Limb (tissue), 2 donors: ENCODE measurements around the gene SLIT3.
"Not testable (repeated sequence)": the region's sequence is repeated elsewhere in the genome, so short reads cannot be mapped to it uniquely, and the experiment has no call there.

ENCODE experiments used
- DNase-seq, 2 donors: peaks; one replicate each; pipeline ENCODE4 v3.0.0-alpha.2; 2016; ENCODE audit errors: extremely low spot score in 2 of 2

Gene SLIT3

GRCh38 chr5:169106911-169107706, 193.8 kb downstream of the SLIT3 start:
- no peak for DNase-seq

DNA sequence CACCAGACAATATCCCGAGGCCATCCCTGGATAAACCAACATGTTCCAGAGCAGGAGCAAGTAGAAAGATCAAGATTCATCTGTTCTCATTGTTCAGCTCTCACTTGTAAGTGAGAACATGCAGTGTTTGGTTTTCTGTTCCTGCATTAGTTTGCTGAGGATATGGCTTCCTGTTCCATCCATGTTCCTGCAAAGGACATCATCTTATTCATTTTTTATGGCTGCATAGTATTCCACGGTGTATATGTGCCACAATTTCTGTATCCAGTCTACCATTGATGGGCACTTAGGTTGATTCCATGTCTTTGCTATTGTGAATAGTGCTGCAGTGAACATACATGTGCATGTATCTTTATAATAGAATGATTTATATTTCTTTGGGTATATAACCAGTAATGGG, 195.4 kb downstream of the SLIT3 start:
- not testable (repeated sequence) for DNase-seq

DNA sequence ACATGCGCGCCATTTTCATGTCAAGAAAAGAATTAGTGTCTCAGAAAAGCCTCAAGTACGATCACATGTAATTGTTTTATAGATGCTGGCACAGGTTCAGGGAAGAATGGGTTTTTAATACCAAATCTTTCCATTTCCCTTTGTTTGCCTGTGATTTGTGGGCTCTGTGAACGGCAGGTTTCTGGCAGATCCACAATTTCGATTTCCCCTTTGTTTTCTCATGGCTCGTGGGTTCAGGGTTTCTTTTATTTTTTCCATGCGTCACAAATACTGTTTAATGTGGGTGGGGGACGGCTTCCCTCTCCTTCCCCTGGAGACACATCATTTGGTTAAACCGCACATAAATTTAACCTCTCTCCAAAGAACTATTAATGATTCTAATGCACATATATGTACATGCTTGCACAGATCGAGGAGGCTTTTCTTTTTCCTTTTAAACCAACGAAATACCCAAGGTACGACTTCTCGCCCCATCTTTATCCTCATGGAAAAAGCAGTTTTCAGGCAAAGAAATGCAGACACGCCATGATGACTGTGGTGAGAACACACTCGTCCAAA, 195.9 kb downstream of the SLIT3 start:
- no peak for DNase-seq

GRCh38 chr5:169103586-169104181, 197.3 kb downstream of the SLIT3 start:
- DNase-seq, result no peak

- DNase-seq, result no peak
These were observed 199.0 kb downstream of the SLIT3 start for GRCh38 chr5:169101966-169102365.

DNA sequence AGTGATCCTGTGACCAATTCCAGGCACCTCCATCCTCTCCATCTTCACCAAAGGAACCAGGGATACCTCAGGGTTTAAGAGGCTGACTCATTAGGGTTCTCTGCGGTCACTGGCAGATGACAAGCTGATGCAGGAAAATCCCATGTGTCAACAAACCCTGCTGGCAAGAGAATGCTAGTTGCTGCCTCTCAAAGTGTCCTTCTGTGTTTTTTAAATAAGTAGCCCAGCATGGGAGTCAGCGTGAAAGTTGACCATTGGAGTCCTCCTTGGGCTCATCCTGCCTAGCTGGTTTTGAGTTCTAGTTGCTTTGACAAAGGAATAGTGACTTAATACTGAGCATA, 200.2 kb downstream of the SLIT3 start:
- DNase-seq, result no peak

DNA sequence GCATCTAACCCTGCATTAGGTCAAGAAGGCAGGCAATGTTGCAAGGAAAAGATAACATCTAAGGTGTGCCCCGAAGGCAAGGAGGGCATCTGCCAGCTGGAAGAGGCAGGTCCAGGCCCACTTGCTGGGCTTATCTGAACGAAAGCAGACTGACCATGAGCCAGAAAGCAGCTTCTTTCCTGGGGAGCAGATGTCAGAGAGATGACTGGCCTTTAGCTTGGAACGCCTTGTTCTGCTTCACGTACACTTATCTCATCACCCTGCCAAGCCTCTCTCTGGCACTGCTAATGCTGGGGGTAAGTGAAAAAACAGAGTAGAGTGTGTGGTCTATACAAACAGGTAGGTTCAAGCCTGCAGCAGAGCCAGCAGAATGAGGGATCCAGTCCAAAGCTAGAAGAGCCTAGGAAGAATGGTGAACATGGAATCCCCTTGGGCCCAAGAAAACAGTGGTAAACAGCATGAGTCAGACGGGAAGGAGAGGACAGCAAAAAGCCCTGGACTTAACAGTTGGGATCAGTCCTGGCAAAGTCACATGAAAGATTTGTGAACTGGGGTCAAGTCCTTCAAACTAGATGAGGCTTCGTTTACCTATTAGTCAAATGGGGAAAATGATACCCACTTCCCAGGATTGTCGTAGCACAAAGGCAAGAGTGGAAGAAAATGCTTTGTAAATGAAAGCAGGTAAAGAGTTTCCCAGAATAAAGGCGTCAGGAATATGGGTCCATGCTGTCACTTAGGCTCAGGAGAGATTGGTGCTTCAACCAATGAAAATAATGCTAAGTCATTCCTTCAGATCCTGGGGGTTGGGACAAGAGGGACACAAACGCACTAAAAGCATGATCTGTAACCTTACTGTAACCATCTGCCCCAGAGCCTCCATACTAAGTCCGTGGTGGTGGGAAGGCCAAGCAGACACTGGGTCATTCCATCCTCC, 200.9 kb downstream of the SLIT3 start:
- no peak for DNase-seq

- no peak for DNase-seq
These were observed 202.4 kb downstream of the SLIT3 start for GRCh38 chr5:169098331-169099121.

DNA sequence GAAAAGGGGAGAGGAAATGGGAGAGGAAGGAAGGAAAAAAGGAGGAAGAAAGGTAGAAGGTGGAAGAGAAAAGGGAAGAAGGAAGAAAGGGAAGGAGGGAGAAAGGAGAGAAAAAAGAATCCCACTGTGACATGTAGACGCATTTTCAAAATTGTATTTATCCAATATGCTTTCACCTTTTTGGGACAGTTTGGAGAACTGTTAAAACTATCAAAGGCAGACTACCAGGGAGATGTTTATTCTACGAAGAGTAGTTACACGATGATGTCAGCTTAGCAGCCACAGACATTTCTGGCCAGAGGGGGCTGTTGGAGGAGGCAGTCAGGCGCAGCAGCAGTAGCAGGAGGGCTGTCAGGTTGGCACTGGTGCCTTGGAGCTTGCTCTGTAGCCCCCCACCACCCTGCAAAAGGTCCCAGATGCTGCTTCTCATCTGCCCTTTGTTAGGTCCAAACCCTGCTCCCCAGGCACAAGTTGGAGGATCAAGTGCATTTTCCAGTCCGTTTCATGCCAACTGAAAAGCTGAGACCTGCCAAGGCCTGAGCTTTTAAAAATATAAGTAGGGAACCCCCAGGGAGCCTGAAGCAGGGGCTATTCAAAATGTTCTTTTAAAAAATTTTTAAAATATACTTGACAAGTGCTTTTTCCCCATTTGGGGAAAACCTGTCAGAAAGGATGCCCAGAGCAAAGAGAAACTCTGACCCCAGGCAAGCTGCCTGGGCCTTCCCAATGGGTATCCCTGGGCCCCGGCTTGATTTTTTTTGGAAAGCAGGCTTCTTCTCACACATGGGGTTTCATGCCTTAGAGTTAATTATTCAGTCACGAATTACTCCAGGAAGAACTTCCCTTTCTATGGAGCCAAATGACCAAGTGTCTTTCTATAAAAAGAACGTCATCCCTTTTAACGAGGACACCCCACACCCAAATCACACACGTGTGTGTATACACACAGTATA, 203.3 kb downstream of the SLIT3 start:
- peak; percentile 45 to 47 for DNase-seq

- DNase-seq, result no peak
These were observed 205.0 kb downstream of the SLIT3 start for GRCh38 chr5:169095976-169096375.

DNA sequence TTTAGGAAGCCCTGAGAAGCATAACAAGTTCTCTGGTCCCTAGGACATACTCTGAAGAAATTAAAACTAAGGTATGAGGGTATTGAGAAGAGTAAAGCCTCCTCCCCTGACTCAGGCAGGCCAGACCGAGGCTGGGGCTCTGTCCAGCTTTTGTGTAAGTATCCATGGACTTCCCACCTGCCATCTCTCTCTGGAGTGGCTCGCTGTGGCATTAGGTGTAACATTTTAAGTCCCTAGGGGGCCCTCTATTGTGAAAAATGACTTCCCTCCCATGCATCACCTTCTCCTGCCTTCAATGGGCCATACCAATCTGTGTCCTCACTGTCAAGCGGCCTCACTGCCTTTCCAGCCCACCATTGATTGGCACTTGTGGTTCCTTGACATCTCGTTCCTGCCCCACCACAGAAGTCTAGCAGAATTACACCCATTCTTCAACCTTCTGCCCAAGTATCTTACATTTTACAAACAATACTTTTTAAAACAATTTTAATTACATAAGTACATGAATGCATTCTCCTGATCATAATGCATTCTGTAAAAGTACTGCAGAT, 205.5 kb downstream of the SLIT3 start:
- DNase-seq, result no peak

DNA sequence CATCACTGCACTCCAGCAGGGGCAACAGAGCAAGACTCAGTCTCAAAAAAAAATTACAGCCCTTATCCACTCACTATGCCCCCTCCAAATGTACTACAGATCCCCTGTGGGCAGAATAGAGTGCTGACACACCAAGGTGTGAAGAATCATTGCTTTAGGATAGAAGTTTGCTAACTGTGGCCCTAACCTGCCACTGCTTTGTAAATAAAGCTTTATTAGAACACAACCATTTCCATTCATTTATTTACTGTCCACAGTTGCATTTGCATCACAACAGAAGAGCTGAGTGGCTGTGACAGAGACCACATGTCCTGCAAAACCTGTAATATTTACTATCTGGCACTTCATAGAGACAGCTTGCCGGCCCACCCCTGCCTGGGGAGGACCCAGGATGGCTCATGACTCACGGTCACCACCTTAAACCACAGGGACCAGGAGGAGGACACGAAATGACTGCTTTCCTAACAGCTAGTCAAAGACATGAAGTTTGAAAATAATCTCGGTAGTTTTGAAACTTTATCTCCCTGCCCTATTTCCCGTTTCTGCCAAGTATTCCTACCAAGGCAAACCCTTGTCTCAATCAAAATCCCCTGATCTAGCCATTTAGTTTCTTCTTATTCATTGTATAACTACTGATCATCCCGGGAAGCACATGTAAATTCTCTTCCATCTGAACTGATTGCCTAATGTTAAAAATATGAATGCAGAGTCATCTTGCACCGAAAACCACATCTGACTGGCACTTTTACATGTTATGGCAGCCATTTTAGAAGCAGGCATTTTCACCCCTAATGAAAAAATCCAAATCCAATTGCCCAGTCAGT, 206.1 kb downstream of the SLIT3 start:
- DNase-seq, result no peak

- no peak for DNase-seq
These were observed 209.5 kb downstream of the SLIT3 start for GRCh38 chr5:169091396-169091980.

GRCh38 chr5:169089343-169089742, 211.6 kb downstream of the SLIT3 start:
- no peak for DNase-seq

- DNase-seq, result no peak
These were observed 212.8 kb downstream of the SLIT3 start for GRCh38 chr5:169088028-169088725.

DNA sequence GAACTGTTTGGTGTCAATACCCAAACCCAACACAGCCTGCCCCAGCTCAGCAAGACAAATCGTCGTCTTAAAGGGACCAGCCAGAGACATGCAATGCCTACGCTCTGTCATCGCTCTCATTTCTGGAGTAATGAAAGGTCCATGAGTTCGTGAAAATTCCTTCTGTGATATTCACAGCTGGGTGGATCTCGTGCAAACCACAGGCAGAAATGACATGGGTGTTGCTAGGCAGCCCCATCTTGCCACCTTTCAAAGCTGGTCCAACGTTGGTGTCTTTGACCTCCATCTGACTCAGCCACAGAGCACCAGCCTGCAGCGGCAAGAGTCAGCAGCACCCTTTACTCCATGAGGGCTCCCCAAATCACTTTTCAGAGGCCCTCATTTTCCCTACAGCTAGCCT, 215.3 kb downstream of the SLIT3 start:
- DNase-seq, result no peak

DNA sequence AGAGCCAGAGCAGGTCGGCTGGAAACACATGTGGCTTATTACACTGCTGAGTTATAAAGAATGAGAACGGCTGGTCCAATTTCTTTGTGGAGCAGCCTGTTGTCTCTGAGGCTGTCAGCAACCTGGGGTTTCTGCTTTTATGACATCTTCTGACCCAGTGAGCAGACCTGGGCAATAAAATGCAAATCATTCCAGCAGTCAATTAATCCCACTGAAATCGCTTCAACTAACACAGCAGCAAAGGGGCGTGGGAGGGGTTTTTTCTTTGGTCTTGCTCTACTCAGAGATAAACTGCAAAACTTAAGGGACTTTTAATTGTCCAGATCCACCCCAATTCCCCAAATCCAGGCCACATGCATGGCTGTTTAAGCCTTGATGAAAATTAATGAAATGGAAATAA, 215.7 kb downstream of the SLIT3 start:
- DNase-seq, result no peak

- no peak for DNase-seq
These were observed 216.2 kb downstream of the SLIT3 start for GRCh38 chr5:169084775-169085174.
